Upper lobe of right lung (tissue), 1 donor: ENCODE measurements around the gene LAMA3. TPM values are rescaled to one million over a fixed set of nuclear protein-coding genes. Genes with fewer than 3 reads are reported as not detected.

ENCODE experiments used
- ATAC-seq: fragments of 200-7000 bp; cut with Tn5 transposase; one replicate; pipeline ENCODE4 v1.9.1; 2020; ENCODE audit warnings: mild to moderate bottlenecking, moderate library complexity
- DNase-seq: peaks from one replicate; pipeline ENCODE4 v3.0.0-alpha.2; 2020
- H3K27ac ChIP-seq: fragments of 200-600 bp; one replicate; pipeline ENCODE4 v1.8.0; 2022
- H3K27me3 ChIP-seq: fragments of 200-600 bp; one replicate; pipeline ENCODE4 v1.8.0; 2022; ENCODE audit warnings: mild to moderate bottlenecking
- H3K36me3 ChIP-seq: fragments of 200-600 bp; one replicate; pipeline ENCODE4 v1.8.0; 2022
- H3K4me1 ChIP-seq: fragments of 200-600 bp; one replicate; pipeline ENCODE4 v1.8.0; 2022
- H3K4me3 ChIP-seq: fragments of 200-600 bp; one replicate; pipeline ENCODE4 v1.8.0; 2022; ENCODE audit warnings: mild to moderate bottlenecking
- H3K9me3 ChIP-seq: fragments of 200-600 bp; one replicate; pipeline ENCODE4 v1.8.0; 2022
- intact Hi-C: fragments of 100-400 bp; cut with DNase I; formaldehyde crosslinking; loops from one replicate; pipeline ENCODE4 v1.11.0; 2022
- total RNA-seq: library from RNA; stranded (reverse); fragmentation: NEBNext Ultra II Directional; extraction: Animal tissue kit (Norgen Biotek cat#: 25700); gene quantifications from one replicate; pipeline ENCODE4 v1.2.1, GENCODE V29; 2021
- TF ChIP-seq, protein P1 (sequence below): fragments of 200-600 bp; IDR thresholded peaks from one replicate; pipeline ENCODE4 v1.8.0; 2022; ENCODE audit warnings: antibody characterized with exemption
- donor health status: DM: no; HTN: yes; CAD: no; lungs with severe emphysema.

LAMA3 gene
- total RNA-seq, 1 donor from 2014 or later, result 139 TPM

DNA sequence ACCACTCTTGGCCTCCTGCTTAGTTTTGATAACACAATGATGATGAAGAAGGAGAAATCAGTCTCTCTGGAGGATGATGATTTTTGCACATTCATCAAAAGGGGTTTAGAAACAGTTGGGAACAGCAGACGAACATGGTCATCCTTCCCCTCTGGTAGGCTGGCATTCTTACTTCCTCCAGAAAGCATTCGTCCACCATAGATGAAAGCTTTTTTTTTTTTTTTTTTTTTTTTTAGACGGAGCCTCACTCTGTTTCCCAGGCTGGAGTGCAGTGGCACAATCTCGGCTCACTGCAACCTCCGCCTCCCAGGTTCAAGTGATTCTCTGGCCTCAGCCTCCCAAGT, 281.8 kb downstream of the LAMA3 start:
- H3K27me3 ChIP-seq, result no peaks in the 10 kb centered on the region
- ATAC-seq (no peak), DNase-seq (no peak)
- H3K4me1 ChIP-seq, result no peaks in the 10 kb centered on the region
- H3K9me3 ChIP-seq, result no peaks in the 10 kb centered on the region
- no peak overlapping the region for H3K4me3 ChIP-seq
- intact Hi-C loops, result no loop called here
- TF ChIP-seq, protein P1, sequence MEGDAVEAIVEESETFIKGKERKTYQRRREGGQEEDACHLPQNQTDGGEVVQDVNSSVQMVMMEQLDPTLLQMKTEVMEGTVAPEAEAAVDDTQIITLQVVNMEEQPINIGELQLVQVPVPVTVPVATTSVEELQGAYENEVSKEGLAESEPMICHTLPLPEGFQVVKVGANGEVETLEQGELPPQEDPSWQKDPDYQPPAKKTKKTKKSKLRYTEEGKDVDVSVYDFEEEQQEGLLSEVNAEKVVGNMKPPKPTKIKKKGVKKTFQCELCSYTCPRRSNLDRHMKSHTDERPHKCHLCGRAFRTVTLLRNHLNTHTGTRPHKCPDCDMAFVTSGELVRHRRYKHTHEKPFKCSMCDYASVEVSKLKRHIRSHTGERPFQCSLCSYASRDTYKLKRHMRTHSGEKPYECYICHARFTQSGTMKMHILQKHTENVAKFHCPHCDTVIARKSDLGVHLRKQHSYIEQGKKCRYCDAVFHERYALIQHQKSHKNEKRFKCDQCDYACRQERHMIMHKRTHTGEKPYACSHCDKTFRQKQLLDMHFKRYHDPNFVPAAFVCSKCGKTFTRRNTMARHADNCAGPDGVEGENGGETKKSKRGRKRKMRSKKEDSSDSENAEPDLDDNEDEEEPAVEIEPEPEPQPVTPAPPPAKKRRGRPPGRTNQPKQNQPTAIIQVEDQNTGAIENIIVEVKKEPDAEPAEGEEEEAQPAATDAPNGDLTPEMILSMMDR, result no peak
- H3K36me3 ChIP-seq, result no peaks in the 10 kb centered on the region
- no peak overlapping the region for H3K27ac ChIP-seq

DNA sequence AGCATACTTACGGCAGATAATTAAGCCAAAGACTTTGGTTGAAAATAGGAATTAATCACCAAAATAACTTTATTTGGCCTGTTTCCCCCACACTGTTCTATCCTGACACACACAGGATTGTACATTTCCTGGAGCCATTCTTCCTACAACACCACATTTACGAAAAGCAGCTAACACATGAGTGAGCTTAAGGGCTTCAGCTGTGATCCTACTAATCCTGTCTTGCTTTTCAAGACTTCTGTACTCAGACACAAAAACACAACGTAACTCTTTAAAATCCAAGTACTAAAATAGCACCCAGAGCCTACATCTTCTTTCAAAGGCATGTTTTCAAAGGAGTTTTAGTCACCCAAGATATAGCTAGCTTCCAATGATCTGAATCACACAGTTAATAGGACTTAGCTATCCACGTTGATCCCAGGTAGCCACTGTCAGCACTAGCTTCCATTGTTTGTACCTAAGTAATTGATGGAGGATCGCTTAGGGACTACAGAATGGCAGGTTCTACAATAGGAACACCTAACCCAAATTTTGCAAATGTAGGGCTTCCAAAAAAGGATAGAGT, 282.5 kb downstream of the LAMA3 start:
- ATAC-seq (no peak), DNase-seq (no peak)
- Histone ChIP-seq H3K27me3 (no peaks in the 10 kb centered on the region), H3K9me3 (no peaks in the 10 kb centered on the region), H3K4me3 (no peak overlapping the region), H3K4me1 (no peaks in the 10 kb centered on the region), H3K36me3 (no peaks in the 10 kb centered on the region), H3K27ac (no peak overlapping the region)
- intact Hi-C loops, result no loop called here
- TF ChIP-seq, protein P1, result no peak

DNA sequence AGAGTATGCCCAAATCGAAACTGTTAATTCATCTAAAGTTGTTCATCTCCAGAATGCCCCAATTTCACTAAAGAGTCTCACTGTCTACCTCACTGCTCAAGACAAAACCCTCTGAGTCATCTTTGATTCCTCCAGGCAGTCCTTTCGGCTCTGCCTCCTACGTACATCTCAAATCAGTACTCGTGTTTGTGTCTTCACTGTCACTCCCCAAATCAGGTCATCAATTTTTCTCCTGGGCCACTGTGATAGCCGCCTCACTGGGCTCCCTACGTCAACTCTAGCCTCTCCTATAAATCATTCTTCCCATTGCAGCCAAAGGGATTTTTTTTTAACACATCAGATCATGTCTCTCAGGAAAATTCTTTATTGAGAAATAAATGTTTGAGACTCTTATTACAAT, 283.2 kb downstream of the LAMA3 start:
- Histone ChIP-seq H3K4me3 (no peak overlapping the region), H3K9me3 (no peaks in the 10 kb centered on the region), H3K36me3 (no peaks in the 10 kb centered on the region), H3K4me1 (no peaks in the 10 kb centered on the region), H3K27ac (no peak overlapping the region), H3K27me3 (no peaks in the 10 kb centered on the region)
- no peak for ATAC-seq
- TF ChIP-seq, protein P1, result no peak
- intact Hi-C loops, result no loop called here
- no peak for DNase-seq

DNA sequence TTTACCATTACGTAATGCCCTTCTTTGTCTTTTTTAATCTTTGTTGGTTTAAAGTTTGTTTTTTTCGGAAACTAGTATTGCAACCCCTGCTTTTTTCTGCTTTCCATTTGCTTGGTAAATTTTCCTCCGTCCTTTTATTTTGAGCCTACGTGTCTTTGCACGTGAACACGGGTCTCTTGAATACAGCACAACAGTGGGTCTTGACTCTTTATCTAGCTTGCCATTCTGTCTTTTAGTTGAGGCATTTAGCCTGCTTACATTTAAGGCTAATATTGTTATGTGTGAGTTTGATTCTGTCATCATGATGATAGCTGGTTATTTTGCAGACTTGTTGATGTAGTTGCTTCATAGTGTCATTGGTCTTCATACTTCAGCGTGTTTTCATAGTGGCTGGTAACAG, 287.9 kb downstream of the LAMA3 start:
- TF ChIP-seq, protein P1, result no peak
- intact Hi-C loops, result no loop called here

DNA sequence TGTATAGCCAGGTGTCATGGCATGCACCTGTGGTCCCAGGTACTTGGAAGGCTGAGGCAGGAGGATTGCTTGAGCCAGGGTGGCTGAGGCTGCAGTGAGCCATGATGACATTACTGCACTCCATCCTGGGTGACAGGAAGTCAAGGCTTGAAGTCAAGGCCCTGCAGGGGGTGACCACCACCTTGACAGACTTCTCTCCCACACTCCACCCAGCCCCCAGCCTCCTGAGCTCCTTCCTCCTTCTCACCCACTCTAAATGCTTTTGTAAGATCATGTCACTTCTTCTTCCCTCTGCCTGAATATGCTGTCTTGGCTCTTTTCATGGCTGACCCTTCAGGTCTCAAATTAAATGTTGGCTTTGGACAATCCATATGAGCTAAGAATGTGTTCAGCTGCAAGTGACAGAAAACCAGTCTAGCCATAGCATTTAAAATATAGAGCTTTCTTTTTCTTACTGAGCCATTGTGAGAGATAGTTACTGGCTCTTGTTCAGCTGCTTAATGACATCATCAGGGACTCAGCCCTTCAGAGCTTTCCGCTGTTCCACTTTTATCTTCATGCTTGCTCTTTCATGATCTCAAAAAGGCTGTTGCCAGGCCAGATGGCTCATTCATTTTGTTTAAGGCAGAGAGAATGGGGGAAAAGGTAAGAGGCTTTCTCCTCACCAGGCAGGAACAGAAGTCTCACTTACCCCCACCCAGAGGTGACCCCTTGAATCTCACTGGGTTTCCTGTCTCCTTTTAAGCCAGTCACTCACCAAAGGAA, 288.6 kb downstream of the LAMA3 start:
- TF ChIP-seq, protein P1, result no peak
- no peak overlapping the region for H3K4me3 ChIP-seq
- no peaks in the 10 kb centered on the region for H3K36me3 ChIP-seq
- no peak for DNase-seq
- no peak overlapping the region for H3K27ac ChIP-seq
- no peaks in the 10 kb centered on the region for H3K9me3 ChIP-seq
- H3K4me1 ChIP-seq, result no peaks in the 10 kb centered on the region
- H3K27me3 ChIP-seq, result no peaks in the 10 kb centered on the region
- peak; percentile 73 for ATAC-seq
- intact Hi-C loops, result no loop called here

More for the DNA sequence above, 287.9 kb downstream of the LAMA3 start:
- H3K27ac ChIP-seq, result no peak overlapping the region
- ATAC-seq, result no peak
- no peaks in the 10 kb centered on the region for H3K36me3 ChIP-seq
- no peak overlapping the region for H3K4me3 ChIP-seq
- no peaks in the 10 kb centered on the region for H3K4me1 ChIP-seq
- no peaks in the 10 kb centered on the region for H3K27me3 ChIP-seq
- no peak for DNase-seq
- H3K9me3 ChIP-seq, result no peaks in the 10 kb centered on the region
